Mesenchymal stem cell (in vitro differentiated cells and primary cell): ENCODE measurements around the gene GRK3.

Experiments used
- DNase-seq: peaks from one replicate; pipeline ENCODE4 v3.0.0-alpha.2; 2013
- H2AFZ ChIP-seq: one replicate; pipeline ENCODE4 v1.6.1; 2013; ENCODE audit warnings: low read depth, mild to moderate bottlenecking, control low read depth, inconsistent platforms, low read length, moderate library complexity
- H2AK5ac ChIP-seq: 2 replicates; pipeline ENCODE4 v1.6.1; 2013; ENCODE audit warnings: low read length, moderate library complexity, mild to moderate bottlenecking, inconsistent platforms; ENCODE audit not compliant: severe bottlenecking
- H2BK120ac ChIP-seq: one replicate; pipeline ENCODE4 v1.6.1; 2013; ENCODE audit warnings: low read depth, mild to moderate bottlenecking, inconsistent platforms, low read length, moderate library complexity
- H2BK12ac ChIP-seq, 2 experiments: one replicate each; pipeline ENCODE4 v1.6.1; 2013; ENCODE audit warnings: inconsistent platforms in 2 of 2, low read length in 2 of 2, mild to moderate bottlenecking in 2 of 2, moderate library complexity in 2 of 2, control low read depth in 1 of 2
- H2BK15ac ChIP-seq: one replicate; pipeline ENCODE4 v1.6.1; 2013; ENCODE audit warnings: mild to moderate bottlenecking, low read depth, inconsistent platforms; ENCODE audit not compliant: poor library complexity, severe bottlenecking
- H2BK5ac ChIP-seq: 2 replicates; pipeline ENCODE4 v1.6.1; 2013; ENCODE audit warnings: low read depth, mild to moderate bottlenecking, low read length, control low read depth, inconsistent platforms; ENCODE audit not compliant: poor library complexity, severe bottlenecking
- H3K14ac ChIP-seq, 2 experiments: one replicate each; pipeline ENCODE4 v1.6.1; 2013; ENCODE audit warnings: inconsistent platforms in 2 of 2, low read length in 2 of 2, control low read depth in 1 of 2, mild to moderate bottlenecking in 1 of 2, moderate library complexity in 1 of 2
- H3K18ac ChIP-seq, 2 experiments: one replicate each; pipeline ENCODE4 v1.6.1; 2013; ENCODE audit warnings: inconsistent platforms in 2 of 2, low read length in 2 of 2, control low read depth in 1 of 2, low read depth in 1 of 2, mild to moderate bottlenecking in 1 of 2
- H3K23ac ChIP-seq, 2 experiments: one replicate each; pipeline ENCODE4 v1.6.1; 2013; ENCODE audit warnings: inconsistent platforms in 2 of 2, low read length in 2 of 2, mild to moderate bottlenecking in 2 of 2, moderate library complexity in 2 of 2, control low read depth in 1 of 2
- H3K27ac ChIP-seq: 2 replicates; pipeline ENCODE4 v1.5.1; 2013; ENCODE audit warnings: mild to moderate bottlenecking, moderate library complexity, low read length, control low read depth, inconsistent platforms; ENCODE audit not compliant: poor library complexity, severe bottlenecking
- H3K27me3 ChIP-seq, 2 experiments: 2 replicates each; pipeline versions ENCODE4 v1.6.1 to v1.7.0; 2013; ENCODE audit warnings: low read length in 2 of 2, mild to moderate bottlenecking in 2 of 2, moderate library complexity in 2 of 2, control low read depth in 1 of 2, inconsistent platforms in 1 of 2; ENCODE audit not compliant: control insufficient read depth in 1 of 2, insufficient read depth in 1 of 2
- H3K36me3 ChIP-seq, 2 experiments: 2 replicates each; pipeline versions ENCODE4 v1.6.1 to v1.7.0; 2013; ENCODE audit warnings: low read length in 2 of 2, control low read depth in 1 of 2, inconsistent platforms in 1 of 2, low read depth in 1 of 2, mild to moderate bottlenecking in 1 of 2; ENCODE audit not compliant: insufficient read depth in 2 of 2, control insufficient read depth in 1 of 2
- H3K4ac ChIP-seq, 2 experiments: one replicate each; pipeline ENCODE4 v1.6.1; 2013; ENCODE audit warnings: inconsistent platforms in 2 of 2, low read length in 2 of 2, mild to moderate bottlenecking in 2 of 2, moderate library complexity in 2 of 2, control low read depth in 1 of 2, low read depth in 1 of 2
- H3K4me1 ChIP-seq: 2 replicates; pipeline ENCODE4 v1.6.1; 2013; ENCODE audit warnings: low read depth, low read length, control low read depth; ENCODE audit not compliant: control insufficient read depth, insufficient read depth
- H3K4me2 ChIP-seq: 2 replicates; pipeline ENCODE4 v1.6.1; 2013; ENCODE audit warnings: low read length, mild to moderate bottlenecking, inconsistent platforms; ENCODE audit not compliant: poor library complexity, severe bottlenecking
- H3K4me3 ChIP-seq, 2 experiments: 2 replicates each; pipeline versions ENCODE4 v1.5.1 to v1.7.0; 2013; ENCODE audit warnings: low read length in 2 of 2, mild to moderate bottlenecking in 2 of 2, control low read depth in 1 of 2, low read depth in 1 of 2; ENCODE audit not compliant: insufficient read depth in 1 of 2
- H3K79me1 ChIP-seq: replicated peaks from 2 replicates; pipeline ENCODE4 v1.6.1; 2013; ENCODE audit warnings: mild to moderate bottlenecking, control low read depth, low read length, inconsistent platforms; ENCODE audit not compliant: poor library complexity, severe bottlenecking
- H3K9ac ChIP-seq: 2 replicates; pipeline ENCODE4 v1.7.0; 2013; ENCODE audit warnings: mild to moderate bottlenecking, low read length, moderate library complexity
- H3K9me3 ChIP-seq: 2 replicates; pipeline ENCODE4 v1.7.0; 2013; ENCODE audit warnings: mild to moderate bottlenecking, low read length; ENCODE audit not compliant: control insufficient read depth
- H4K8ac ChIP-seq: one replicate; pipeline ENCODE4 v1.6.1; 2013; ENCODE audit warnings: inconsistent platforms, mild to moderate bottlenecking, low read length, moderate library complexity
- H4K91ac ChIP-seq: one replicate; pipeline ENCODE4 v1.6.1; 2013; ENCODE audit warnings: mild to moderate bottlenecking, low read length, inconsistent platforms
- WGBS: methylation state at CpG from one replicate; pipeline ENCODE4 v1.1.7; 2013; ENCODE audit warnings: mixed read lengths; 5-methylcytosine and 5-hydroxymethylcytosine counted together

Gene GRK3

GRCh38 chr22:25739659-25740344 is 175.3 kb downstream of the GRK3 start:
- DNase-seq = no peak
- Histone ChIP-seq H3K23ac (no peak overlapping the region), H2BK5ac (no peak overlapping the region), H3K27me3 (peaks cover 8 to 15% of the 10 kb centered on the region in 2 experiments), H4K91ac (no peak overlapping the region), H3K18ac (no peak overlapping the region), H3K4me3 (no peak overlapping the region), H2BK120ac (no peak overlapping the region), H3K27ac (no peak overlapping the region), H2BK15ac (no peak overlapping the region), H3K4me1 (no peaks in the 10 kb centered on the region), H3K9ac (no peak overlapping the region), H3K4ac (no peak overlapping the region), H2BK12ac (no peak overlapping the region), H2AFZ (no peak overlapping the region), H3K4me2 (no peak overlapping the region), H3K36me3 (no peaks in the 10 kb centered on the region), H3K9me3 (no peaks in the 10 kb centered on the region), H4K8ac (no peak overlapping the region), H3K79me1 (no peaks in the 10 kb centered on the region), H3K14ac (no peak overlapping the region), H2AK5ac (no peak overlapping the region)
- WGBS = 92% methylated on average over 7 of the region's 11 CpGs

- no peaks in the 10 kb centered on the region for H3K4me1 ChIP-seq
- no peak within 1 kb of the TSS for H2BK15ac ChIP-seq
- no peak within 1 kb of the TSS for H2AFZ ChIP-seq
- no peak for DNase-seq
- H2BK12ac ChIP-seq = no peak within 1 kb of the TSS
- H3K9me3 ChIP-seq = no peaks in the 10 kb centered on the region
- H3K4me3 ChIP-seq = no peak within 1 kb of the TSS
- H3K14ac ChIP-seq = no peak within 1 kb of the TSS
- H4K91ac ChIP-seq = no peak within 1 kb of the TSS
- H3K36me3 ChIP-seq = no peaks in the 10 kb centered on the region
- H2BK5ac ChIP-seq = no peak within 1 kb of the TSS
- peaks cover 4 to 13% of the 10 kb centered on the region in 2 experiments for H3K27me3 ChIP-seq
- WGBS = 89% methylated on average over 36 of the region's 36 CpGs
- no peak within 1 kb of the TSS for H2AK5ac ChIP-seq
- no peak within 1 kb of the TSS for H3K23ac ChIP-seq
- H3K4ac ChIP-seq = no peak within 1 kb of the TSS
- H3K4me2 ChIP-seq = no peak within 1 kb of the TSS
- no peak within 1 kb of the TSS for H3K18ac ChIP-seq
- H2BK120ac ChIP-seq = no peak within 1 kb of the TSS
- no peak within 1 kb of the TSS for H4K8ac ChIP-seq
- no peak within 1 kb of the TSS for H3K9ac ChIP-seq
- no peak within 1 kb of the TSS for H3K27ac ChIP-seq
- no peaks in the 10 kb centered on the region for H3K79me1 ChIP-seq
These were observed 177.5 kb downstream of the GRK3 start, which contains the start of gene MYO18B for GRCh38 chr22:25741692-25742626. Gene MYO18B (plus strand): TSS chr22:25742188. CDS start chr22:25761093, 18,905 bp downstream.

- Histone ChIP-seq H3K9me3 (no peaks in the 10 kb centered on the region), H4K8ac (no peak overlapping the region), H2BK15ac (no peak overlapping the region), H2BK120ac (no peak overlapping the region), H3K9ac (no peak overlapping the region), H4K91ac (no peak overlapping the region), H3K4me1 (peaks cover 3% of the 10 kb centered on the region), H3K4ac (no peak overlapping the region), H2BK12ac (no peak overlapping the region), H2BK5ac (no peak overlapping the region), H3K23ac (no peak overlapping the region), H3K36me3 (no peaks in the 10 kb centered on the region), H3K4me3 (no peak overlapping the region), H3K14ac (no peak overlapping the region), H3K18ac (no peak overlapping the region), H2AK5ac (no peak overlapping the region), H3K27ac (no peak overlapping the region), H3K4me2 (no peak overlapping the region), H2AFZ (no peak overlapping the region), H3K79me1 (no peaks in the 10 kb centered on the region), H3K27me3 (peaks cover 4 to 11% of the 10 kb centered on the region in 2 experiments)
- 95% methylated on average over 6 of the region's 6 CpGs for WGBS
- no peak for DNase-seq
These were observed 178.6 kb downstream of the GRK3 start for GRCh38 chr22:25742918-25743708.
